Measurements from ENCODE around the gene PLEKHA7. TPM values are rescaled to one million over a fixed set of nuclear protein-coding genes. Genes with fewer than 3 reads are reported as not detected.
A peak's percentile ranks its signal among the peaks of the same experiment; 100 is the strongest.

Gene PLEKHA7
- total and polyA plus RNA-seq, 2 experiments from 2014 or later: 40.8 to 167 TPM

GRCh38 chr11:16799890-16800289 lies 214.3 kb downstream of the PLEKHA7 start:
- H3K9me3 ChIP-seq (ENCODE audit: low read depth): no peaks in the 10 kb centered on the region
- H3K4me3 ChIP-seq: no peak overlapping the region
- H3K4me1 ChIP-seq (ENCODE audit: low read depth): peaks cover 13% of the 10 kb centered on the region
- H3K36me3 ChIP-seq: peaks cover 23% of the 10 kb centered on the region
- no peaks in the 10 kb centered on the region for H3K27me3 ChIP-seq
- no peak for DNase-seq (ENCODE audit: low read depth in 1 of 2, low spot score in 1 of 2)
- TF ChIP-seq CTCF (IDR thresholded peaks at IDR 0.05; ENCODE audit: low read depth, low read length): no peak
- peak overlapping the region; percentile 24 for H3K27ac ChIP-seq

- no peak for DNase-seq (ENCODE audit: low read depth in 1 of 2, low spot score in 1 of 2)
- no peaks in the 10 kb centered on the region for H3K27me3 ChIP-seq
- no peak overlapping the region for H3K4me3 ChIP-seq
- no peak overlapping the region for H3K27ac ChIP-seq
- H3K4me1 ChIP-seq (ENCODE audit: low read depth): peaks cover 13% of the 10 kb centered on the region
- TF ChIP-seq CTCF (IDR thresholded peaks at IDR 0.05; ENCODE audit: low read depth, low read length): no peak
- H3K9me3 ChIP-seq (ENCODE audit: low read depth): no peaks in the 10 kb centered on the region
- H3K36me3 ChIP-seq: peaks cover 28% of the 10 kb centered on the region
These were observed 215.0 kb downstream of the PLEKHA7 start for GRCh38 chr11:16799221-16799620.

- no peak for DNase-seq (ENCODE audit: low read depth in 1 of 2, low spot score in 1 of 2)
- TF ChIP-seq CTCF (IDR thresholded peaks at IDR 0.05; ENCODE audit: low read depth, low read length): no peak
- H3K27me3 ChIP-seq: no peaks in the 10 kb centered on the region
- H3K36me3 ChIP-seq: peaks cover 34% of the 10 kb centered on the region
- no peaks in the 10 kb centered on the region for H3K9me3 ChIP-seq (ENCODE audit: low read depth)
- peak overlapping the region; percentile 58 for H3K27ac ChIP-seq
- peaks cover 9% of the 10 kb centered on the region for H3K4me1 ChIP-seq (ENCODE audit: low read depth)
- H3K4me3 ChIP-seq: no peak overlapping the region
These were observed 216.4 kb downstream of the PLEKHA7 start for GRCh38 chr11:16797776-16798175.

- Histone ChIP-seq H3K27me3 (no peaks in the 10 kb centered on the region), H3K4me3 (no peak overlapping the region), H3K36me3 (peaks cover 40% of the 10 kb centered on the region), H3K27ac (no peak overlapping the region), H3K9me3 (ENCODE audit: low read depth) (no peaks in the 10 kb centered on the region), H3K4me1 (ENCODE audit: low read depth) (peaks cover 3% of the 10 kb centered on the region)
- TF ChIP-seq CTCF (IDR thresholded peaks at IDR 0.05; ENCODE audit: low read depth, low read length): no peak
- DNase-seq (ENCODE audit: low read depth in 1 of 2, low spot score in 1 of 2): no peak
These were observed 217.9 kb downstream of the PLEKHA7 start for GRCh38 chr11:16796311-16796710.

- TF ChIP-seq CTCF (IDR thresholded peaks at IDR 0.05; ENCODE audit: low read depth, low read length): no peak
- DNase-seq (ENCODE audit: low read depth in 1 of 2, low spot score in 1 of 2): no peak
These were observed 219.1 kb downstream of the PLEKHA7 start for GRCh38 chr11:16795146-16795545.

More at GRCh38 chr11:16795146-16795545, 219.1 kb downstream of the PLEKHA7 start:
- H3K27ac ChIP-seq: no peak overlapping the region
- peaks cover 46% of the 10 kb centered on the region for H3K36me3 ChIP-seq
- H3K4me3 ChIP-seq: no peak overlapping the region
- H3K4me1 ChIP-seq (ENCODE audit: low read depth): no peaks in the 10 kb centered on the region
- H3K27me3 ChIP-seq: no peaks in the 10 kb centered on the region
- no peaks in the 10 kb centered on the region for H3K9me3 ChIP-seq (ENCODE audit: low read depth)

Data from cardiac muscle cell (in vitro differentiated cells and primary cell).